ENCODE measurements around the gene FMOD.
"Not testable (repeated sequence)": the region's sequence is repeated elsewhere in the genome, so short reads cannot be mapped to it uniquely, and the experiment has no call there.

The FMOD gene

GRCh38 chr1:203304919-203305808, 45.8 kb downstream of the FMOD start, which contains the start of gene BTG2:
Gene BTG2, plus strand, starts transcription at chr1:203305519. Its CDS starts 88 bp downstream, at chr1:203305607.
- peak; percentile 93 for DNase-seq

GRCh38 chr1:203304391-203304918, 46.5 kb downstream of the FMOD start:
- no peak for DNase-seq

GRCh38 chr1:203302894-203303293, 48.0 kb downstream of the FMOD start:
- no peak for DNase-seq

- no peak for DNase-seq
Observed at GRCh38 chr1:203302456-203302855, 48.5 kb downstream of the FMOD start.

GRCh38 chr1:203301331-203301668, 49.6 kb downstream of the FMOD start:
- no peak for DNase-seq

- no peak for DNase-seq
Observed at GRCh38 chr1:203300441-203301330, 50.2 kb downstream of the FMOD start.

GRCh38 chr1:203299719-203300429, 51.0 kb downstream of the FMOD start:
- DNase-seq = not testable (repeated sequence)

- DNase-seq = no peak
Observed at GRCh38 chr1:203299169-203299568, 51.8 kb downstream of the FMOD start.

- DNase-seq = no peak
Observed at GRCh38 chr1:203296460-203297073, 54.4 kb downstream of the FMOD start.

GRCh38 chr1:203295796-203296195, 55.1 kb downstream of the FMOD start:
- DNase-seq = no peak

GRCh38 chr1:203291201-203292096, 59.5 kb downstream of the FMOD start:
- DNase-seq = no peak
